ENCODE results near the gene DYDC2.
"Not testable (repeated sequence)": the region's sequence is repeated elsewhere in the genome, so short reads cannot be mapped to it uniquely, and the experiment has no call there.

Gene DYDC2, protein sequence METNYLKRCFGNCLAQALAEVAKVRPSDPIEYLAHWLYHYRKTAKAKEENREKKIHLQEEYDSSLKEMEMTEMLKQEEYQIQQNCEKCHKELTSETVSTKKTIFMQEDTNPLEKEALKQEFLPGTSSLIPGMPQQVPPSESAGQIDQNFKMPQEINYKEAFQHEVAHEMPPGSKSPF

GRCh38 chr10:80356563-80356988, at the start of gene DYDC2, which contains the start of gene DYDC1:
TSS of gene DYDC2 (plus strand) at chr10:80356781. CDS start at chr10:80362444, 5,663 bp downstream.
TSS of gene DYDC1 (minus strand) at chr10:80356755. CDS start at chr10:80352601, 4,154 bp downstream.
- no peak for DNase-seq

GRCh38 chr10:80313523-80313922, 43.1 kb upstream of the DYDC2 start:
- no peak for DNase-seq

GRCh38 chr10:80315391-80315790, 41.2 kb upstream of the DYDC2 start:
- no peak for DNase-seq

GRCh38 chr10:80318742-80319141, 37.8 kb upstream of the DYDC2 start:
- DNase-seq = no peak

- no peak for DNase-seq
Measured at GRCh38 chr10:80319318-80319717, 37.3 kb upstream of the DYDC2 start.

GRCh38 chr10:80319725-80320290, 36.8 kb upstream of the DYDC2 start:
- DNase-seq = no peak

DNA sequence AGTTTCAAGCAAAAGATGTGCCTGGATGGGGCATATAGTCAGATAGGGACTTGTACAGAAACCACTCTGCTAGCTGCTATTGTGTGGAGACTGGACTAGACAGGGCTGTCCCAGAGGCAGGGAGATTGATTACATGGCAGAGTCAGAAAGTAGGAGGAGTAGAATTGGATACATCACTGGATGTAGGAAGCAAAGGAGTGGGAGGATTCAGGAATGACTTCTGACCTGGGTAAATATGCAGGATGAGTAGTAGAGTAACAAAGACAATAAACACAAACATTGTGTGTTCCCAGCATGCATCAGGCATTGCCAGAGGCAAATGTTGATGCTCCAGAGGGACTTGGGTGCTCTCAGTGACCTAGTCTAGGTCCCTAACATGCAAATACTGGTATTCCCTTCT, 36.2 kb upstream of the DYDC2 start:
- DNase-seq = no peak

DNA sequence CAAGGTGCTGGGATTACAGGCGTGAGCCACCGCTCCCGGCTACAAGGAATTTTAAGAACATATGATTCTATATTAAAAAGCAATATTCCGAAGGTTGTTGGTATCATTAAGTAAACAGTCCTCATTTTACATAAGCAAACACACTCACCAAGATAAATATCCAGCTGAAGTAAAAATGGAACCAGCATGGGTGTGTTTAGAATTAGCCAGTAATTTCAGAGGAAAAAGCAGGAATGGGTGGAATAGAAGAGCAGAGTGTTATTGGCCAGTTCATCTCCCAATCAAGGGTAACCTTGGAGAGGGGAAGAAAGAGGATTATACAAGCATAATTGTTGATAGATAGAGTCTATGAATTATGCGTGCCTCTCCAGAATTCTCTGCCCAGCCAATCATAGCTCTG, 35.4 kb upstream of the DYDC2 start:
- no peak for DNase-seq

DNA sequence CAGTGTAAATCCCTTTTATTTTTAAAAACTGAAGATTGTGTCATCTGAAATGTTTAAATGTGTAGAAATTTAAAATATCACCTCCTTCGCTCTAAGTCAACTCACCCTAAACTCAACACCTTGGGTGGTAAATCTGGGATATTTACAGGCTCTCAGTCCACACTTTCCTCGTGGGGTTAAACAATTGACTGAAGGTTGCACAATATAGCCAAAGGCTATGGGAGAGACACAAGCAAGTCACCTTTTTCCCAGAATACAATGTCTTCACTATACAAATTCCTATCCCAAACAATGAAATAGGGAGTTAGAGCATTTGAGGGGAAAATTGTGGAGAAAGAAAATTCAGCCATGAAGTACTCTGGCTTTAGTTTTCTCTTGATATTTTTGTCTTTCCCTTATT, 34.4 kb upstream of the DYDC2 start:
- no peak for DNase-seq

DNA sequence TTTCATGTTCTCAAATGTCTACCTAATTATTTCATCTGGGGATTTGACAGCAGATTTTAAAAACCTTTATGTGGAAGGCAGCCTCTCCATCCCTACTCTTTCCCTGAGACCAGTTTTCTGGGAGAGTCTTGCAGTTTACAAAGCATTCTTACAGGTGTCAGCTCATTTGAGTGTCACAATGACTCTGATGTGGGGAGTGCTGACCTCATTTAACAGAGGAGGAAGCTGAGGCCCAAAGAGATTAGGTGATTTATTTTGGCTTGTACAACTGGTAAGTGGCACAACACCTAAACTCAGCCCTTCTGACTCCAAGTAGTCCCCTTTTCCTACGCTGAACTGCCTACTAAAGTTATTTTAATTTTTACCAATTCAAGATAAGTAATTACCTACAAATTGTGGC, 33.9 kb upstream of the DYDC2 start:
- no peak for DNase-seq

DNA sequence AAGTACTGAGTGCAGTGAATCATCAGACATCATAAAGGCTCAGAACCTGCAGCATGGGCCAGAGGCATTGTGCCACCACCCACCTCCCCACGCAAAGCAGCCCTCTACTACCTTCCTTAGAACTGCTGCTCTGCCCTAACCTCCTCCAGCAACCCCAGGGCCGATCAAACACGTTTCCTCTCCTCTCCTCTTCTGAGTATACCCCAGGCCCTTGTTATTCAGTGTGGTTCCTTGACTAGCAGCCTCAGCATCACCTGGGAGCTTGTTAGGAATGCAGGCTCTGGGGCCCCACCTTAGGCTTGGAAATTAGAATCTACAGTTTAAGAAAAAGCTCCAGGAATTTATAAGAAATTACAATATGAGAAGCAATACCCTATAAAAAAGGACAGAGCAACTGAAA, 33.3 kb upstream of the DYDC2 start:
- DNase-seq = no peak

DNA sequence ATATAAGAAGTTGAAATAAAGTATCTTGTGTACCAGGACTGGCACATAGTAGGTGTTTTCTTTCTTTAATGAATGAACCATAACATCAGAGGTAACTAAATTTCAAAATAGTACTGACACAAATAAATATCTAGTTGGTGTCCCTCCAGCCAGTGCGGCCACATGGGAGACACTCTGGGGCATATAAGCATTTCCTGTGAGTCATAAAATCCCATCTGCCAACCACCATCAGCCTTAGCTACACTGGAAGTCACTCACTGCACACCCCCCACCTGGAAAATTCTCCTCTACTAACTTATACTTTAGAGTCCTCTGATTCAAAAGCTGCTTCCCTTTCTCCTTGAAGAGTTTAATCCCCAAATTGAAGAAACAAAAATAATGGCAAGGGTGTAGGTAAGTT, 32.5 kb upstream of the DYDC2 start:
- DNase-seq = no peak

GRCh38 chr10:80324891-80325364, 31.7 kb upstream of the DYDC2 start:
- DNase-seq = no peak

- no peak for DNase-seq
Measured at GRCh38 chr10:80333983-80334382, 22.6 kb upstream of the DYDC2 start.

DNA sequence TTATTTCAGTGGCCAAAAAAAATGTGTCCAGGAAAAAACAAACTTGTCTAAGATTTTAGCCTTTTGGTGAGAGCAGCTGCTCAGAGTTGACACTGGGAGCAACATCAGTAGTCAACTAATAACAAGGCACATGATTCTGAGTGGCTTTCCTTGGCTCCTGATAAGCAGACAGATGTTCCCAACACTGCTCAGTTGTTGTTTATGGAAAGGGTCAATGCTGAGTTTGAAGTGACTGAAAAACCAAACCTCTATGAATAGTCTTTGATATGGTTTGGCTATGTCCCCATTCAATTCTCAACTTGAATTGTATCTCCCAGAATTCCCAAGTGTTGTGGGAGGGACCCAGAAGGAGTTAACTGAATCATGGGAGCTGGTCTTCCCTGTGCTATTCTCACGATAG, 12.3 kb upstream of the DYDC2 start:
- DNase-seq = no peak

DNA sequence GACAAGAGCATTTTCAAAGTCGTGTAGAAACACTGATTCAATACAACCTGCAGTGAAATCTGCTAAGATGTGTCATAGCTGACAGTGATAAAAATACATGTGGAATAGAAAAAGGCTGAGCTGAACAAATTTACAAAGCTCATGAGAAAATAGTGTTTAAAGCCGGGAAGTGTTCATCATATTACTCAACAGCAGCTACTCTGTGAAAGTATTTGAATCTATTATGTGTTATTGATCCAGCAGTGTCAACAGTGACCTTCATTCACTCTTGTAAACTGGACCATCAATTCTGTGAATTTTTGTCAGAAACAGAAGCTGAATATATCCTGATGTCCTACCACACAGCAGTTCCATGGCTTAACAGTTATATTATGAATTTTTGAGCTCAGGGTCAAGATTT, 11.7 kb upstream of the DYDC2 start:
- no peak for DNase-seq

- DNase-seq = no peak
Measured at GRCh38 chr10:80350251-80350650, 6.3 kb upstream of the DYDC2 start.

- no peak for DNase-seq
Measured at GRCh38 chr10:80351220-80351619, 5.4 kb upstream of the DYDC2 start.

DNA sequence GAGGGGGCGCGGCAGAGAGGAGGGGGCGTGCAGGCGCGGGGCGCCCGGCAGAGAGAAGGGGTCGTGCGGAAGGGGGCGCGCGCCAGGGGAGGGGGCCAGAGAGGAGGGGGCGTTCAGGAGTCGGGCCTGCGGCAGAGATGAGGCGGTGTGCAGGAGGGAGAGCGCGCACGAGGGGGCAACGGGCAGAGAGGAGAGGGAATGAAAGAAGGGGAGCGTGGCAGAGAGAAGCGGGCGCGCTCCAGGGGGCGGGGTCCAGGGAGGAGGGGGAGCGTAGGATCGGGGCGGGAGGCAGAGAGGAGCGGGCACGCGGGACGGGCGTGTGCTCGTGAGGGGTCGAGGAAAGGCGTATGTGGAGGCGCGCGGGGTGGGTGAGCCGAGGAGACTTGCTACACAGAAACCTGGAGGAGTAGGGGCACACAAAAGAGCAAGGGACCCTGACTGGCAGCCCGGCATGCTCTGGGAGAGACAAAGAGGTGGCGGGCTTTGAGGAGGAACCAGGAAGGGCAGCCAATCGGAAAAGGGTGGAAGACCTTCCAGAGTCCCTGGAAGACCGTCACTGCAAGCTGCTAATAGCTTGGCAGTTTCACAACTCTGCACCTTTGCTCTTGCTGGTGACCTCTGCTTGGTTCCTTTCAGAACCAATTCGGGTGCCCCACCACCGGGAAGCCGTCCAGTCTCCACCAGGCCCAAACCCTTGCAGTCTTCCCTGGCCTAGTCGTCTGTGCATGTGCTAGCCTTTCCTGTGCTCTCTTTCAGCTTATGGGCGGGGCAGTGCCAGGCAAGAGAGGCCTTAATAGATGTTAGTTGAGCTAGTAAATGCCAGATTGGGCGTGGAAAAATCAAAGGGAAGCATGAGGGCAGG, 639 bp downstream of the DYDC2 start:
- no peak for DNase-seq

- no peak for DNase-seq
Measured at GRCh38 chr10:80357851-80358125, 1.2 kb downstream of the DYDC2 start.

- DNase-seq = not testable (repeated sequence)
Measured at GRCh38 chr10:80358925-80359324, 2.3 kb downstream of the DYDC2 start.

- DNase-seq = no peak
Measured at GRCh38 chr10:80359644-80360043, 3.1 kb downstream of the DYDC2 start.

- DNase-seq = no peak
Measured at GRCh38 chr10:80365510-80365909, 8.9 kb downstream of the DYDC2 start.

- DNase-seq = no peak
Measured at GRCh38 chr10:80371467-80371866, 14.9 kb downstream of the DYDC2 start.
